Measurements from ENCODE around the gene GSC2. TPM values are rescaled to one million over a fixed set of nuclear protein-coding genes. Genes with fewer than 3 reads are reported as not detected.

GSC2 gene
- total and polyA plus RNA-seq, 2 of the 8 experiments (the other 6 are each of a cell fraction or from before 2014, with no cell fraction given) = 0.17 to 0.48 TPM

- Histone ChIP-seq H2AK5ac (ENCODE audit: low read depth, low read length) (peak overlapping the region; percentile 66; the same call in 1 of the 2 replicates), H3K27me3 (replicated peaks in 1 of 4; ENCODE audit: control insufficient read depth in 3 of 4, extremely low read depth in 1 of 4, insufficient read depth in 3 of 4, low read length in 3 of 4) (peaks cover 0 to 5% (median 2%) of the 10 kb centered on the region in 4 experiments; a peak in 6 of 7 replicates), H3K23ac (ENCODE audit: insufficient read length) (no peak overlapping the region), H2AFZ (ENCODE audit: low read length) (no peak overlapping the region), H3K79me2 (ENCODE audit: control insufficient read depth in 1 of 2, insufficient read depth in 2 of 2, low read length in 2 of 2) (peaks cover 5 to 31% of the 10 kb centered on the region in 2 experiments; a peak in 3 of 4 replicates), H3K4ac (replicated peaks; ENCODE audit: insufficient read length, low read depth, low read length) (no peak overlapping the region), H3K27ac (ENCODE audit: low read depth, low read length) (no peak overlapping the region), H4K8ac (ENCODE audit: extremely low read depth, insufficient read depth, low read length) (peak overlapping the region; percentile 46), H2BK120ac (replicated peaks; ENCODE audit: low read depth, low read length) (no peak overlapping the region), H4K5ac (ENCODE audit: insufficient read length, low read depth, low read length) (no peak overlapping the region), H3K23me2 (ENCODE audit: low read depth, low read length) (peaks cover 17% of the 10 kb centered on the region), H3K9me3 (ENCODE audit: insufficient read depth in 2 of 2, low read depth in 1 of 2, low read length in 1 of 2) (no peaks in the 10 kb centered on the region), H4K20me1 (replicated peaks in 1 of 2; ENCODE audit: control insufficient read depth in 1 of 2, insufficient read depth in 2 of 2, low read length in 2 of 2) (peaks cover 4 to 29% of the 10 kb centered on the region in 2 experiments), H3K14ac (ENCODE audit: insufficient read length) (no peak overlapping the region), H3K9ac (replicated peaks in 1 of 4; ENCODE audit: extremely low read depth in 1 of 4, low read depth in 3 of 4, low read length in 3 of 4) (no peak overlapping the region), H2BK20ac (ENCODE audit: low read length) (no peak overlapping the region), H3K4me1 (replicated peaks in 1 of 4; ENCODE audit: control insufficient read depth in 3 of 4, insufficient read depth in 4 of 4, low read length in 3 of 4) (peaks cover 0 to 49% (median 31%) of the 10 kb centered on the region in 4 experiments; a peak in 6 of 7 replicates), H4K91ac (replicated peaks; ENCODE audit: insufficient read length, low read length) (no peak overlapping the region), H3K18ac (ENCODE audit: extremely low read depth, low read length) (no peak overlapping the region), H3K56ac (replicated peaks; ENCODE audit: insufficient read length, low read depth, low read length) (no peak overlapping the region), H3K4me3 (ENCODE audit: extremely low read depth in 1 of 4, insufficient read depth in 2 of 4, low read depth in 3 of 4, low read length in 4 of 4) (no peak overlapping the region), H3K4me2 (ENCODE audit: insufficient read depth in 1 of 2, low read depth in 2 of 2, low read length in 2 of 2) (no peak overlapping the region; a peak in 1 of 4 replicates), H2BK15ac (ENCODE audit: low read length) (0 out of 2 replicates have a peak overlapping the region, but pooled peaks have one; percentile 74), H3K36me3 (ENCODE audit: control insufficient read depth in 2 of 4, insufficient read depth in 4 of 4, low read length in 3 of 4) (peaks cover 0 to 9% (median 0%) of the 10 kb centered on the region in 4 experiments; a peak in 2 of 8 replicates), H2BK5ac (ENCODE audit: low read depth, low read length) (peak overlapping the region; percentile 39; the same call in 1 of the 2 replicates), H2BK12ac (ENCODE audit: low read depth, low read length) (0 out of 2 replicates have a peak overlapping the region, but pooled peaks have one; percentile 68), H3K79me1 (ENCODE audit: low read depth, low read length) (peaks cover 18% of the 10 kb centered on the region)
- no peak for DNase-seq (ENCODE audit: low read depth in 1 of 2, low spot score in 2 of 2)
- POLR2A ChIA-PET (ENCODE audit: partially characterized antibody) = no interaction called here
- 89% methylated on average over 19 of the region's 21 CpGs; no CpG with 5 or more reads in 1 of the 2 experiments for WGBS, 2 experiments (ENCODE audit: extremely low coverage in 1 of 2, insufficient coverage in 1 of 2, insufficient read length in 1 of 2, insufficient replicate concordance in 2 of 2, low coverage in 1 of 2, low lambda C conversion rate in 2 of 2, missing lambda C conversion rate in 1 of 2)
- CTCF ChIA-PET (ENCODE audit: partially characterized antibody) = interaction anchor here (0.8 to 3.7 kb wide), 2 partner anchors 30 to 222 kb away, joined by 3 to 28 read pairs; partner anchors contain the start of gene ESS2
- TF ChIP-seq POLR2A (IDR thresholded peaks at IDR 0.05; ENCODE audit: control extremely low read depth in 1 of 2, low read depth in 2 of 2, low read length in 2 of 2) (0 out of 3 replicates have a peak, but pooled peaks of 1 of the 2 experiments have one; percentile 25), TBP (IDR thresholded peaks at IDR 0.05; ENCODE audit: low read depth, low read length) (no peak)
- no peak for FAIRE-seq
Observed at GRCh38 chr22:19175602-19176174, 25.6 kb upstream of the GSC2 start.

All from H1 (cell line).